Measurements from ENCODE around the gene INPP5E.

The INPP5E gene

DNA sequence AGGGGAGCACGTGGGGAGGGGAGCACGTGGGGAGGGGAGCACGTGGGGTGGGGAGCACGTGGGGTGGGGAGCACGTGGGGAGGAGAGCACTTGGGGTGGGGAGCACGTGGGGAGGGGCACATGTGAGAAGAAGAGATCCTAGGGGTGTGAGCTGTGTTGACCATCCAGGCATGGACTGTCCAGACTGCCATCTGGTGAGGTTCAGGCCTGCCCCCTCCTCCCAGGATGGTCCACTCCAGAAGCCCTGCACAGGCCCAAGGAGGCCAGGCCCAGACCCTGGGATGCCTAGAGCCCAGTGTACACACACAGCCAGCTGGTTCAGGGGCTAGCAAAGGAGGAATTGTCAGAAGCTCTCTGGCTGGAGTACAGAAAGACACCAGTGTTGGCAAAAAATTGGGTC is 42.0 kb downstream of the INPP5E start:
- Histone ChIP-seq H3K4me2 (ENCODE audit: low read length) (no peak overlapping the region), H3F3A (ENCODE audit: insufficient read depth, low read length) (no peaks in the 10 kb centered on the region), H4K20me1 (ENCODE audit: insufficient read depth, low read length) (no peaks in the 10 kb centered on the region), H3K27ac (ENCODE audit: low read depth, low read length, poor library complexity, severe bottlenecking) (no peak overlapping the region), H3K9me2 (ENCODE audit: low read depth, low read length) (no peaks in the 10 kb centered on the region), H3K9ac (ENCODE audit: low read length) (no peak overlapping the region), H3K9me3 (ENCODE audit: low read length) (no peaks in the 10 kb centered on the region), H3K27me3 (ENCODE audit: insufficient read depth, low read length) (no peaks in the 10 kb centered on the region), H2AFZ (ENCODE audit: low read length) (no peak overlapping the region), H3K36me3 (ENCODE audit: insufficient read depth, low read length) (peaks cover 72% of the 10 kb centered on the region), H3K4me1 (ENCODE audit: insufficient read depth, low read length, severe bottlenecking) (peaks cover 20% of the 10 kb centered on the region), H3K79me2 (ENCODE audit: insufficient read depth, low read length) (peaks cover 18% of the 10 kb centered on the region), H3K4me3 (ENCODE audit: low read depth, low read length, poor library complexity, severe bottlenecking) (no peak overlapping the region)
- TF ChIP-seq EZH2 (IDR thresholded peaks at IDR 0.05; ENCODE audit: borderline replicate concordance, low read length), result no peak
- TF ChIP-seq, protein P1, sequence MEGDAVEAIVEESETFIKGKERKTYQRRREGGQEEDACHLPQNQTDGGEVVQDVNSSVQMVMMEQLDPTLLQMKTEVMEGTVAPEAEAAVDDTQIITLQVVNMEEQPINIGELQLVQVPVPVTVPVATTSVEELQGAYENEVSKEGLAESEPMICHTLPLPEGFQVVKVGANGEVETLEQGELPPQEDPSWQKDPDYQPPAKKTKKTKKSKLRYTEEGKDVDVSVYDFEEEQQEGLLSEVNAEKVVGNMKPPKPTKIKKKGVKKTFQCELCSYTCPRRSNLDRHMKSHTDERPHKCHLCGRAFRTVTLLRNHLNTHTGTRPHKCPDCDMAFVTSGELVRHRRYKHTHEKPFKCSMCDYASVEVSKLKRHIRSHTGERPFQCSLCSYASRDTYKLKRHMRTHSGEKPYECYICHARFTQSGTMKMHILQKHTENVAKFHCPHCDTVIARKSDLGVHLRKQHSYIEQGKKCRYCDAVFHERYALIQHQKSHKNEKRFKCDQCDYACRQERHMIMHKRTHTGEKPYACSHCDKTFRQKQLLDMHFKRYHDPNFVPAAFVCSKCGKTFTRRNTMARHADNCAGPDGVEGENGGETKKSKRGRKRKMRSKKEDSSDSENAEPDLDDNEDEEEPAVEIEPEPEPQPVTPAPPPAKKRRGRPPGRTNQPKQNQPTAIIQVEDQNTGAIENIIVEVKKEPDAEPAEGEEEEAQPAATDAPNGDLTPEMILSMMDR (IDR thresholded peaks at IDR 0.05; ENCODE audit: low read length), result no peak

DNA sequence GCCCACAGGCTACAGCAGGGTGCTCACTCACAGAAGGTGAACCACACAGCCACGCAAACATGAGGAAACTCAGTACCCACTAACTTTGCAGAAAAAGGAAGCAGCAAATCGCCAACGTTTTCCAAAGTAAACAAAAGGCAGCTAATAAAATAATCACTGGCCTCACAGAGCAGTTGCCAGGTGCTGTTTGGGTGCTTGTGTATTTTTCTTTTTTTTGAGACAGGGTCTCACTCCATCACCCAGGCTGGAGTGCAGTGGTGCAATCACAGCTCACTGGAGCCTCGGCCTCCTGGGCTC is 43.5 kb downstream of the INPP5E start:
- Histone ChIP-seq H3K79me2 (ENCODE audit: insufficient read depth, low read length) (peaks cover 18% of the 10 kb centered on the region), H4K20me1 (ENCODE audit: insufficient read depth, low read length) (no peaks in the 10 kb centered on the region), H3K4me3 (ENCODE audit: low read depth, low read length, poor library complexity, severe bottlenecking) (no peak overlapping the region), H3K9me3 (ENCODE audit: low read length) (no peaks in the 10 kb centered on the region), H3K27ac (ENCODE audit: low read depth, low read length, poor library complexity, severe bottlenecking) (no peak overlapping the region), H3K9me2 (ENCODE audit: low read depth, low read length) (no peaks in the 10 kb centered on the region), H3F3A (ENCODE audit: insufficient read depth, low read length) (no peaks in the 10 kb centered on the region), H3K36me3 (ENCODE audit: insufficient read depth, low read length) (peaks cover 72% of the 10 kb centered on the region), H3K4me1 (ENCODE audit: insufficient read depth, low read length, severe bottlenecking) (peaks cover 20% of the 10 kb centered on the region), H3K9ac (ENCODE audit: low read length) (no peak overlapping the region), H3K4me2 (ENCODE audit: low read length) (no peak overlapping the region), H2AFZ (ENCODE audit: low read length) (no peak overlapping the region), H3K27me3 (ENCODE audit: insufficient read depth, low read length) (no peaks in the 10 kb centered on the region)
- TF ChIP-seq EZH2 (IDR thresholded peaks at IDR 0.05; ENCODE audit: borderline replicate concordance, low read length), result no peak
- TF ChIP-seq, protein P1 (IDR thresholded peaks at IDR 0.05; ENCODE audit: low read length), result no peak

DNA sequence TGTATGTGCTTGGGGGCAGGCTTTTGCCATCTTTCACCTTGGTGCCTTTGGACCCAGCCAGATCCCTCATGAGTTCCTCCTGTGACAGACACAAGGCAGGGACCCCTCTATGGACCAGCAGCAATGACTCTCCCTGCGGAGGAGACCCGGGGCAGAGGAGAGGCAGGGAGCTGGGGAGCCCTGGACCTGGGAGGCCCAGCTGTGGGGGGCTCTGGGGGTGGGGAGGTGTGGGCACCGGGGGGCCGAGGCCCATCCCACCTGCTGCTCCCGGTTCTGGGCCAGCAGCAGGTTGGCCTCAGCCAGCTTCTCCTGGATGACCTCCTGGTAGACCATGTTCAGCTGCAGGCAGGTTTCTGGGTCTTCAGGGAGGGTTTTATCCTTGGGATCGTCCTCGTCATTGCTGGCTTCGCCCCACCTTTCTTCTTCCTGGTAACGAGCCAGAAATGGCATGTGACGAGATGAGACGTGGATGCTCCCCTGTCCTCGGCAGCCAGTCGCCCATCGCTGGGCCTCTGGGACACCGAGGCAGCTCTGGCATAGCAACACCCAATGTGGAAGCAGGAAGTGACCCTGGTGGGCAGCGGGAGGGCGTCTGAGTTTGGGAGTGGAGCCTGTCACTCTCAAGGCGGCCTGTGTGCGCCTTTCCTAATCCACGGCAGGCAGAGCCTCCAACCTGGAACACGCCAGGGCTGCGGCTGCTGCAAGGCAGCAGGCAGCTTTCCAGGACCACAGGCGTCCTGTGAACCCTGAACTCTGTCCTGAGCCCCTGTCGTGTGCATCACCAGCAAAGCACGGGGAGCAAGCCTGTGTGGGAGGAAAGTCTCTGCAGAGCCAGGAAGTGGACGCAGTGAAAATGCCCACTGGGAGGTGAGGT is 44.1 kb downstream of the INPP5E start:
- no peak overlapping the region for H3K27ac ChIP-seq (ENCODE audit: low read depth, low read length, poor library complexity, severe bottlenecking)
- TF ChIP-seq, protein P1 (IDR thresholded peaks at IDR 0.05; ENCODE audit: low read length), result no peak
- TF ChIP-seq EZH2 (IDR thresholded peaks at IDR 0.05; ENCODE audit: borderline replicate concordance, low read length), result no peak
- no peak overlapping the region for H3K4me3 ChIP-seq (ENCODE audit: low read depth, low read length, poor library complexity, severe bottlenecking)
- H3K9ac ChIP-seq (ENCODE audit: low read length), result no peak overlapping the region
- H2AFZ ChIP-seq (ENCODE audit: low read length), result no peak overlapping the region
- no peak overlapping the region for H3K4me2 ChIP-seq (ENCODE audit: low read length)
- no peaks in the 10 kb centered on the region for H3K9me3 ChIP-seq (ENCODE audit: low read length)
- no peaks in the 10 kb centered on the region for H4K20me1 ChIP-seq (ENCODE audit: insufficient read depth, low read length)
- no peaks in the 10 kb centered on the region for H3K9me2 ChIP-seq (ENCODE audit: low read depth, low read length)
- peaks cover 18% of the 10 kb centered on the region for H3K4me1 ChIP-seq (ENCODE audit: insufficient read depth, low read length, severe bottlenecking)
- peaks cover 74% of the 10 kb centered on the region for H3K36me3 ChIP-seq (ENCODE audit: insufficient read depth, low read length)
- peaks cover 18% of the 10 kb centered on the region for H3K79me2 ChIP-seq (ENCODE audit: insufficient read depth, low read length)
- H3K27me3 ChIP-seq (ENCODE audit: insufficient read depth, low read length), result no peaks in the 10 kb centered on the region
- H3F3A ChIP-seq (ENCODE audit: insufficient read depth, low read length), result no peaks in the 10 kb centered on the region
